ENCODE measurements around the gene FURIN. TPM values are rescaled to one million over a fixed set of nuclear protein-coding genes. Genes with fewer than 3 reads are reported as not detected.

FURIN gene
- total and polyA plus RNA-seq, 9 of the 15 experiments (the other 6 are each of a cell fraction or from before 2014, with no cell fraction given), result 0.92 to 99.9 (median 34.8) TPM

DNA sequence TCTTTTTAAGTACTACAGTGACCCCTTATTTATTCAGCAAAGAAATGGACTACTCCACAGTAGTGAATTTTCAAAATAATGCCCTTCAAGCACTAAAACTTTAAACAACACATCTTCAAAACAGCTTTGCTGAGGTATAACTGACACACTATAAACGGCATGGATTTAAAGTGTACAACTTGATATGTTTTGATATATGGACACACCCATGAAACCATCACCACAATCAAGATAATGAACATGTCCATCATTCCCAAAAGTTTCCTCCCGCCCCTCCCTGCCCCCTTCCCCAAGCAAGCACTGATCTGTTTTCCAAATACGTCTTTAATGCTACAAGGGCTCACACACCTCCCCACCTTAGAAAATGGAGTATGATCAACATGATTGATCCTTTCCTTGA, 1.6 kb upstream of the FURIN start:
- peaks cover 52 to 64% of the 10 kb centered on the region in 2 experiments for H3K4me1 ChIP-seq (replicated peaks in 1 of 2; ENCODE audit: control insufficient read depth in 2 of 2, insufficient read depth in 2 of 2, low read length in 2 of 2)
- H3K4me2 ChIP-seq (ENCODE audit: insufficient read depth, low read length), result no peak overlapping the region; the same call in 1 of the 2 replicates
- no peaks in the 10 kb centered on the region for H3K9me3 ChIP-seq (replicated peaks; ENCODE audit: control insufficient read depth, insufficient read depth, low read depth, low read length)
- no peak overlapping the region for H3K27ac ChIP-seq (ENCODE audit: extremely low read depth, low read depth, low read length)
- CTCF ChIA-PET (ENCODE audit: low intra/inter-chr PET ratio), result no interaction called here
- H3K9me1 ChIP-seq (ENCODE audit: control insufficient read depth, insufficient read depth, low read length), result no peaks in the 10 kb centered on the region
- no peak for ATAC-seq
- in situ Hi-C loops (cut with MboI), result no loop called here
- no TSS peak for BruUV-seq (replicated peaks)
- no peak overlapping the region for H3K4me3 ChIP-seq
- no peak for DNase-seq (ENCODE audit: extremely low read depth in 1 of 4, low spot score in 3 of 4)
- no peaks in the 10 kb centered on the region for H3K36me3 ChIP-seq (ENCODE audit: control insufficient read depth, insufficient read depth, low read length)
- H4K20me1 ChIP-seq (replicated peaks; ENCODE audit: control insufficient read depth, insufficient read depth, low read length), result no peaks in the 10 kb centered on the region
- peaks cover 20% of the 10 kb centered on the region for H3K79me2 ChIP-seq (ENCODE audit: control insufficient read depth, insufficient read depth, low read length)
- POLR2A ChIA-PET, result interaction anchor here (1.0 kb wide), 1 partner anchor 18 kb away, joined by 3 read pairs; no protein-coding TSS in a partner anchor
- intact Hi-C loops (cut with micrococcal nuclease), result no loop called here
- TF ChIP-seq ZNF263 (CRISPR knock-in tag; IDR thresholded peaks at IDR 0.05; ENCODE audit: borderline replicate concordance) (no peak), ARHGAP35 (IDR thresholded peaks at IDR 0.05; ENCODE audit: partially characterized antibody) (no peak), CREBBP (IDR thresholded peaks at IDR 0.05; ENCODE audit: low read depth, low read length) (no peak), POLR2B (IDR thresholded peaks at IDR 0.05; ENCODE audit: low read depth, partially characterized antibody) (no peak), GATAD2A (IDR thresholded peaks at IDR 0.05) (no peak), ZKSCAN1 (IDR thresholded peaks at IDR 0.05; ENCODE audit: low read depth, low read length) (no peak), DDX20 (tag; IDR thresholded peaks at IDR 0.05; ENCODE audit: low read depth) (no peak), KLF6 (CRISPR knock-in tag; IDR thresholded peaks at IDR 0.05; ENCODE audit: borderline replicate concordance) (no peak), CEBPB (tag; IDR thresholded peaks at IDR 0.05) (no peak), PKNOX1 (IDR thresholded peaks at IDR 0.05) (peak; percentile 68)
- TF ChIP-seq, protein P1, sequence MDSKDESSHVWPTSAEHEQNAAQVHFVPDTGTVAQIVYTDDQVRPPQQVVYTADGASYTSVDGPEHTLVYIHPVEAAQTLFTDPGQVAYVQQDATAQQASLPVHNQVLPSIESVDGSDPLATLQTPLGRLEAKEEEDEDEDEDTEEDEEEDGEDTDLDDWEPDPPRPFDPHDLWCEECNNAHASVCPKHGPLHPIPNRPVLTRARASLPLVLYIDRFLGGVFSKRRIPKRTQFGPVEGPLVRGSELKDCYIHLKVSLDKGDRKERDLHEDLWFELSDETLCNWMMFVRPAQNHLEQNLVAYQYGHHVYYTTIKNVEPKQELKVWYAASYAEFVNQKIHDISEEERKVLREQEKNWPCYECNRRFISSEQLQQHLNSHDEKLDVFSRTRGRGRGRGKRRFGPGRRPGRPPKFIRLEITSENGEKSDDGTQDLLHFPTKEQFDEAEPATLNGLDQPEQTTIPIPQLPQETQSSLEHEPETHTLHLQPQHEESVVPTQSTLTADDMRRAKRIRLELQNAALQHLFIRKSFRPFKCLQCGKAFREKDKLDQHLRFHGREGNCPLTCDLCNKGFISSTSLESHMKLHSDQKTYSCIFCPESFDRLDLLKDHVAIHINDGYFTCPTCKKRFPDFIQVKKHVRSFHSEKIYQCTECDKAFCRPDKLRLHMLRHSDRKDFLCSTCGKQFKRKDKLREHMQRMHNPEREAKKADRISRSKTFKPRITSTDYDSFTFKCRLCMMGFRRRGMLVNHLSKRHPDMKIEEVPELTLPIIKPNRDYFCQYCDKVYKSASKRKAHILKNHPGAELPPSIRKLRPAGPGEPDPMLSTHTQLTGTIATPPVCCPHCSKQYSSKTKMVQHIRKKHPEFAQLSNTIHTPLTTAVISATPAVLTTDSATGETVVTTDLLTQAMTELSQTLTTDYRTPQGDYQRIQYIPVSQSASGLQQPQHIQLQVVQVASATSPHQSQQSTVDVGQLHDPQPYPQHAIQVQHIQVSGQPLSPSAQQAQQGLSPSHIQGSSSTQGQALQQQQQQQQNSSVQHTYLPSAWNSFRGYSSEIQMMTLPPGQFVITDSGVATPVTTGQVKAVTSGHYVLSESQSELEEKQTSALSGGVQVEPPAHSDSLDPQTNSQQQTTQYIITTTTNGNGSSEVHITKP (IDR thresholded peaks at IDR 0.05; ENCODE audit: partially characterized antibody), result peak; percentile 50
- TF ChIP-seq, protein P2, sequence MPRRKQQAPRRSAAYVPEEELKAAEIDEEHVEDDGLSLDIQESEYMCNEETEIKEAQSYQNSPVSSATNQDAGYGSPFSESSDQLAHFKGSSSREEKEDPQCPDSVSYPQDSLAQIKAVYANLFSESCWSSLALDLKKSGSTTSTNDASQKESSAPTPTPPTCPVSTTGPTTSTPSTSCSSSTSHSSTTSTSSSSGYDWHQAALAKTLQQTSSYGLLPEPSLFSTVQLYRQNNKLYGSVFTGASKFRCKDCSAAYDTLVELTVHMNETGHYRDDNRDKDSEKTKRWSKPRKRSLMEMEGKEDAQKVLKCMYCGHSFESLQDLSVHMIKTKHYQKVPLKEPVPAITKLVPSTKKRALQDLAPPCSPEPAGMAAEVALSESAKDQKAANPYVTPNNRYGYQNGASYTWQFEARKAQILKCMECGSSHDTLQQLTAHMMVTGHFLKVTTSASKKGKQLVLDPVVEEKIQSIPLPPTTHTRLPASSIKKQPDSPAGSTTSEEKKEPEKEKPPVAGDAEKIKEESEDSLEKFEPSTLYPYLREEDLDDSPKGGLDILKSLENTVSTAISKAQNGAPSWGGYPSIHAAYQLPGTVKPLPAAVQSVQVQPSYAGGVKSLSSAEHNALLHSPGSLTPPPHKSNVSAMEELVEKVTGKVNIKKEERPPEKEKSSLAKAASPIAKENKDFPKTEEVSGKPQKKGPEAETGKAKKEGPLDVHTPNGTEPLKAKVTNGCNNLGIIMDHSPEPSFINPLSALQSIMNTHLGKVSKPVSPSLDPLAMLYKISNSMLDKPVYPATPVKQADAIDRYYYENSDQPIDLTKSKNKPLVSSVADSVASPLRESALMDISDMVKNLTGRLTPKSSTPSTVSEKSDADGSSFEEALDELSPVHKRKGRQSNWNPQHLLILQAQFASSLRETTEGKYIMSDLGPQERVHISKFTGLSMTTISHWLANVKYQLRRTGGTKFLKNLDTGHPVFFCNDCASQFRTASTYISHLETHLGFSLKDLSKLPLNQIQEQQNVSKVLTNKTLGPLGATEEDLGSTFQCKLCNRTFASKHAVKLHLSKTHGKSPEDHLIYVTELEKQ (CRISPR knock-in tag; IDR thresholded peaks at IDR 0.05), result no peak
- 0 out of 4 replicates have a peak overlapping the region, but pooled peaks of 1 of the 2 experiments have one; percentile 4 for H3K9ac ChIP-seq (ENCODE audit: insufficient read depth in 1 of 2, low read depth in 2 of 2, low read length in 2 of 2)
- WGBS (ENCODE audit: insufficient coverage, low coverage, missing lambda C conversion rate), result 52% methylated on average over 3 of the region's 3 CpGs
- no peak for FAIRE-seq
- no peaks in the 10 kb centered on the region; a peak in 1 of 5 replicates for H3K27me3 ChIP-seq (ENCODE audit: control insufficient read depth in 2 of 2, insufficient read depth in 2 of 2, low read length in 2 of 2)
- peak overlapping the region; percentile 72 for H2AFZ ChIP-seq (ENCODE audit: low read depth, low read length)

Data from K562 (cell line).